Measurements from ENCODE around the gene CCDC137.
A peak's percentile ranks its signal among the peaks of the same experiment; 100 is the strongest.

Gene CCDC137

DNA sequence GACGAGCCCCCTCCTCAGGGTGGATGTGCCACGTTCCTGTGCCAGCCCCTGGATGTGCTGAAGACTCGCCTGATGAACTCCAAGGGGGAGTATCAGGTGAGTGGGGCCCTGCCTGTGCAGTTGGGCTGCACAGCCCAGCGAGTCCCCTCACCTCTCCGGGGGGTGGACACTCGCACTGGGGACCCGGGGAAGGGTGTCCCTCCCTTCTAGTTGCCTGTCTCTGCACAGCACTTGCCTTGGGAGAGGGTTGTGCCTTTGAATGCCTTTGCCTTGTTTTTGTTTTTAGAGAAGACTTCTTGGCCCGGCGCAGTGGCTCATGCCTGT lies 51.2 kb downstream of the CCDC137 start:
- DNase-seq = no peak

DNA sequence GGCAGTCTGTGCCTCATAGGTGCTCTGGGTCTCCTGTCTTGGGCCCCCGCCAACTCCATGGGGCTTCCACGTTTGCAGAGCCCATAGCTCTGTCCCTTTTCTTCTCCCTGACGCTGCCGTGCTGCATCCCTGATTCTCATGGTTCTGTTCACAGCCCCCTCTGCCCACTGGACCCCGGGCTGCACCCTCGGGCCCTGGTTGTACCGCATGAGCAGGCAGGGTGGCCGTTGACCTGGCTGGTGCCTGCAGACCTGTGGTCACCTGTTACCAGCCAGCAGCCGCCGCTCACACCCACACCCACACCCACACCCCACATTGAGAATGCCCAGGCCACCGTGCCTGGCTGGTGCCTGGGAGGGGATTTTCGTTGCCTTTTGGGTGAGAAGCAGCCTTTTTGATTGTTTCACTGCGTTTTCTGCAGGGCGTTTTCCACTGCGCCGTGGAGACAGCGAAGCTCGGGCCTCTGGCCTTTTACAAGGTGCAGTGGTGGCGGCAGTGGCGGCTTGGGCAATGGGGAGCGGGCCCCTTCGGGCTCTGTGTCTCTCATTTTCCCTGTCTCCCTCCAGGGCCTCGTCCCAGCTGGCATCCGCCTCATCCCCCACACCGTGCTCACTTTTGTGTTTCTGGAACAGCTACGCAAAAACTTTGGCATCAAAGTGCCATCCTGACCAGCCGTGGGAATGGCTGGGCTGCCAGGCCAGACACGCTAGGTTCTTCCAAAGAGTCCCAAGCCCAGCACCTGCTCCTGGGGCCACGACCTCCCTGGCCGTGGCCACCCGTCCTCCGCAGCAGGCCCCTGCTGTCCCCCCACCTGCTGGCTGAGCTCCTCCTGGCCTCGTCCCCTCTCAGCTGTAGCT lies 53.1 kb downstream of the CCDC137 start:
- no peak for DNase-seq

DNA sequence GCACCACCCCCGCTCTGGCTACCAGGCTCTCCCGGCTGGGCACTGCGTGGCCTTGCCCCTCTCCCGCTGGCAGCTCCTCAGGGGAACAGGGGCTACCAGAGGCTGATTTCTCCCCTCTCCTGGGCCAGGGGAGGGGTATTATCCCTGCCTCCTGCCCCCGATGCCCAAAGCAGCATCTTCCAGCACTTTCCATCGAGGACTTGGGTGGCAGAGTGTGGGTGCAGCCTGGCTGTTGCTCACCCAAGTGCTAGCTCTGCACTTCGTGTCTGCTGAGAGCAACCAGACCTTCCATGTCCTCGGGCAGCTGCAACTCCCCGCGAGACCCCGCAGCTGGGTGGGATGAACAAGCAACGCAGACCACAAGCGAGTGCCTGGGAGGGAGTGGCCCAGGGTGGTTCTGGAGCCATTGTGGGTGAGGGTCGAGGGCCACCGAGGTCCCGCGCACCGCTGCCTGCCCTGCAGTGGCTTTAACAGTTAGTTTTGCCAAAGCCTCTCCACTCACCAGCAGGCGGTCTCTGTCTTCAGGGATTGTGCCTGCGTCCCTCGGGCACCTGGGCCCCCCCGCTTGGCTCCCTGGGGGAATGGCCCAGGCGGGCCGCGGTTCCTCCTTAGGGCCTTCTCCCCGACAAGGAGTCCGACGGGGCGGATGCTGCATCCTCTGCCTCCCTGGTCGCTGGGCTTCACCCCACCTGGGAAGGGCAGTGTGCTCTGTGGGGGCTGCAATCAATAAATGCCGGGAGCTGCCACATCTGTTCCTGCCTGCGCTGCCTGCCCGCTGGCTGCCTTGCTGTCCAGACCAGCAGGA lies 53.9 kb downstream of the CCDC137 start:
- no peak for DNase-seq

DNA sequence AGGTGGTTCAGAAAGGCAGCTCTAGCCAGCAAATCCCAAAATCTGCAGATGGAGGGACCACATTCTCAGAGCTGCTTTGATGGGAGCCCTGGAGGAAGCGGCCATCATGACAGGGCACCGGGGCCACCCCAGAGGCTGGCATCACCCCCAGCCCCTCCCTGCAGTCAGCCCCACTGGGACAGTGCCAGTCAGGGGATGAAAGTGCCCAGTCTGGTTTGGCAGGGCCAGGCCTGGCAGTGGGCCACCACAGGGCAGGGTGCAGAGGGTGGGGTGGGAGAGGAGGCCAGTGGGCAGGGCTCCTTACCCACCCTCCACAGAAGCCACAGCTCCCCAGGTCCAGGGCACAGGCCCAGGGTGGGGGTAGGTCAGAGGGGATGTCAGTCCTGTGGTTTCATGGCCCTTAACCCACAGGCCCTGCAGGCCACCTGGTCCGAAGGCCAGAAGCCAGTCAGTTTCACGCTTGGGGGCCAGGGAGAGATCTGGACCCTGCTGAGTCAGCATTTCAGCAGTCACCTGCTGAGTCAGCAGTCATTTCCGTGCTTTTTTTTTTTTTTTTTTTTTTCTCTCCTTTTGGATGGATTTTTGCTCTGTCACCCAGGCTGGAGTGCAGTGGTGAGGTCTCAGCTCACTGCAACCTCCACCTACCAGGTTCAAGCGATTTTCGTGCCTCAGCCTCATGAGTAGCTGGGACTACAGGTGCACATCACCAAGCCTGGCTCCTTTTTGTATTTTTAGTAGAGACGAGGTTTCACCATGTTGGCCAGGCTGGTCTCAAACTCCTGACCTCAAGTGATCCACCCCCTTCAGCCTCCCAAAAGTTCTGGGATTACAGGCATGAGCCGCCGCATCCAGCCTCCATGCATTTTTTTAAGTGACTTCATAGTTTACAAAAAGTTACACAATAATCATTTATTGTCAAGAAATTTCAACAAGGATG lies 55.9 kb downstream of the CCDC137 start:
- DNase-seq = peak; percentile 21

Measured in DMS153 (cell line).